ENCODE results near the gene CBY3.
"Not testable (repeated sequence)": the region's sequence is repeated elsewhere in the genome, so short reads cannot be mapped to it uniquely, and the experiment has no call there.

Gene CBY3

GRCh38 chr5:179680780-179681401, at the start of gene CBY3:
Gene CBY3 (minus strand): TSS chr5:179681034. CDS start chr5:179680918, 116 bp downstream.
- no peak for DNase-seq

DNA sequence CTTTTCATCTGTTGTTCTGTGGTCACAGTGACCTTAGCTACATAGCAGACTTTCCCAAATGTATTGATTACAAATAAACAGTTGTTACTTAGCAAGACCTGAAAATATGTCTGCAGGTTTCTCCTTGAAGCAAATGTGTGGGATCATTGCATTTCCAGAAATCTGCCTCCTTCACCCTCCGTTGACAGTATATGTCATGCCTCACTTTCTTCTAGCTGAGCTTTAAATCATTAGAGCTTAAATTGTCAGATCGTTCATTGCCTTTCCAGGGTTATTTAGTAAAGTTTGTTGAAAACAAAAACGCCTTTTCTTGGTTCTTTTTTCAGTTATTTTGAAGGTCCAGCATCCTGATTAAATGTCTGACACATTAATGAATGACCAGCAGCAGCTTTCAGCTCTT, 49.5 kb upstream of the CBY3 start:
- no peak for DNase-seq

GRCh38 chr5:179729727-179730126, 48.9 kb upstream of the CBY3 start:
- DNase-seq, result no peak

- no peak for DNase-seq
Observed at GRCh38 chr5:179729303-179729702, 48.5 kb upstream of the CBY3 start.

- no peak for DNase-seq
Observed at GRCh38 chr5:179727106-179727505, 46.3 kb upstream of the CBY3 start.

DNA sequence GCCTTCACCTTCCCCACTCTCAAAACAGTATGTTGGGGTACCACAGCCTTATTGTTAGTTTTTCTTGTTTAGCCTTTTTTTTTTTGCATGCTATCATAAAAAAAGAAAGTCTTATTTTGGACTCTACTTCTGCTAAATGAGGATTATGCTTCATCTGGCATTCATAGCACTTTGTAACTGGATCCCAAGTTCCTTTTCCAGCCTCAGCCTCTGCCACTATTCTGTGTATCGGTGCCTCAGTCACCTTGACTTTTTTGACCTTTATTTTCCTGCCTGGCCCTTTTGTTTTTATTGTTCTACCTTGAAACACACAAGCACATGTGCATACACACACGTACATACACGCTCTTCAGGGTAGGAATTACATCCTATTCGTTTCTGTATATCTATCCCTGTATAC, 43.3 kb upstream of the CBY3 start:
- no peak for DNase-seq

- no peak for DNase-seq
Observed at GRCh38 chr5:179720222-179720621, 39.4 kb upstream of the CBY3 start.

DNA sequence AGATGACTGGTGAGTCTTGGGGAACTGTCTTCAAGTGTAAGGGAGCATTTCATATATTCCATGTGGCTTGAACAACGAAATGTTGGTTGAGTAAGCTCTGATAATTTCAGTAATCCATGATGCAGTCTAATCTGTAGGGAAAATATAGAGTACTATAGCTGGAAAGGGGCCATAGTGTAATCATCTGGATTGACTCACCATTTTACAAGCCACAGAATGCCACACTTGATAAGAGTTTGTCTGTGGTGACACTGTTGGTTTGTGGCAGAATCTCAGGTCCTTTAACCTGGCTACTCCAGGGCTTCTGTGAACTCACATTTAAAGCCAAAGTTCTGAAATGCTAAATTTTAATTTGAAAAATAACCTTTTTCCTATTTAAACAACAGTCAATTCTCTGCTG, 35.5 kb upstream of the CBY3 start:
- no peak for DNase-seq

DNA sequence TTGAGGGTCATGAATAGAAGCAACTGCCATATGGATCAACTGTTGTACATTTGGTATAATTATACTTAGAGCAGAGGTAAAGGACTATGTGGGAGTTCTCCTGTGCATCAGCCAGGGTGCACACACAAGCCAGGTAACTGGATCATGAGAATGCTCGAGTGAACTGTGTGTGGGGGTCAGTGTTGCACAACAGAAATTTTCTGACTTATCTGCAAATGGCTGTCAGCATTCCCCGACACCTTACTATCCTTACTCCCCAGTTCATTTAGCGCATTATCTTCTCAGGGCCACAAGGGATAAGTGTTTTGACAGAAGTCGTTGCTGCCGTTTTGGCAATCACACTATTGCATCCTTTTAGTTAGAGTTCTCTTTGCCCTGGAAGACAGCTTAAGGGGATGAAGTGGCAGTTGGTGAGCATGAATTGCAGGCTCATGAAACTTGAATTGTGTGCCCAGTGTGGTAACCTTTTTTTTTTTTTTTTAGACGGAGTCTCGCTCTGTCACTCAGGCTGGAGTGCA, 19.6 kb upstream of the CBY3 start:
- no peak for DNase-seq

- peak; percentile 28 for DNase-seq
Observed at GRCh38 chr5:179699616-179700237, 18.9 kb upstream of the CBY3 start.

- no peak for DNase-seq
Observed at GRCh38 chr5:179698935-179699615, 18.2 kb upstream of the CBY3 start, which contains the start of gene CANX. Gene CANX (plus strand): TSS chr5:179698967. CDS start chr5:179705682, 6,715 bp downstream.

DNA sequence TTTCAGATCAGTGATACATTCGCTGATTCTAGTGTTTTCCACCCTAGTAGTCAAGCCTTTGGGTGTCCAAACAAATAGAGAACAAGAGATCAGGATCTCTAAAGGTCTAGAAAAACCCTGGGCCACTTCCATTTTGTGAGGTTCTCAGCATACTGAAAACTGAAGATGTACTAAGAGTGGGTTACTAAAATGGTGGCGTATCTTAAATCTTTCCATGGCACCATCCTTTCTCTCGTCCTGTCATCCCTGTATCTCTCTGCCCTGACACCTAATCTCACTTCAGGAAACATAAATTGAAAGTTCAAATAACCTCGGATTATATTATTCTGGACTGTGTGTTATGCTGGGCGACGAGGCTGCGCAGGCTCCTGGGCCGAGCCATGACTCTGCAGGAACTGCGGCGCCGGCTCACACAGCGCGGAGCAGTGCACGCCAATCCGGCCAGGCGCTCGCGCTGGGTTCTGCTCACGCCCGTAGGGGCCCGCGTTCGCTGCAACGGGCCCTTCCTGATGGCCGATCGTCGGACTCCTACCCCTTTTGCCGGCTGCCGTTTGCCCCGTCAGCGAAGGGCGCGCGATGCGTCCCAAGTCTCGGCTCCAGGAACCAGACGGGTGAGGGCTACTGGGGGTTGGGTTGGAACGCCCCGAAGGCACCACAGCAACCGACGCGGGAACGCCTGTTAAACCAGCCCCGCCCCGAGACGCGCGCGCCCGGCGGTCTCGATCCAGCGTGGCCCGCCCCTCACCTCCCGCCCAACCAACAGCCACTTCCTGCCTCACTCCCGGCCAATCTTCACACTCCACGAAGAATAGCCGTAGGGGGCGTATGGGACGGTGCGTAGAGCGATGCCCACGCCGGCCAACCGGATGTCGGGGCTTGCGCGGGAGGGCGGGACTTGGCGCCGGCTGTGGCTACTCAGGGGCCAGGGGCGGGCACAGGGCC, 17.4 kb upstream of the CBY3 start:
- DNase-seq, result peak; percentile 100

DNA sequence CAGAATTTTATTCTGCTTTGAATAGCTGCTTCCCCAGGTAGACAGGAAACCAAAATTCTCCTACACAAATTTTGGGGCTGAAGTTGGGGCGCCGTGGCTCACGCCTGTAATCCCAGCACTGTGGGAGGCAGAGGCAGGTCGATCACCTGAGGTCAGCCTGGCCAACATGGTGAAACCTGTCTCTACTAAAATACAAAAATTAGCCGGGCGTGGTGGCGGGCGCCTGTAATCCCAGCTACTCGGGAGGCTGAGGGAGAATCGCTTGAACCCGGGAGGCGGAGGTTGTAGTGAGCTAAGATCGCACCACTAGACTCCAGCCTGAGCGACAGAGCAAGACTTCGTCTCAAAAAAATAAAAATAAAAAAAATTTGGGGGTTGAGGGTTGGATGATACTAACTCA, 16.7 kb upstream of the CBY3 start:
- DNase-seq, result not testable (repeated sequence)

- no peak for DNase-seq
Observed at GRCh38 chr5:179697108-179697507, 16.3 kb upstream of the CBY3 start.

DNA sequence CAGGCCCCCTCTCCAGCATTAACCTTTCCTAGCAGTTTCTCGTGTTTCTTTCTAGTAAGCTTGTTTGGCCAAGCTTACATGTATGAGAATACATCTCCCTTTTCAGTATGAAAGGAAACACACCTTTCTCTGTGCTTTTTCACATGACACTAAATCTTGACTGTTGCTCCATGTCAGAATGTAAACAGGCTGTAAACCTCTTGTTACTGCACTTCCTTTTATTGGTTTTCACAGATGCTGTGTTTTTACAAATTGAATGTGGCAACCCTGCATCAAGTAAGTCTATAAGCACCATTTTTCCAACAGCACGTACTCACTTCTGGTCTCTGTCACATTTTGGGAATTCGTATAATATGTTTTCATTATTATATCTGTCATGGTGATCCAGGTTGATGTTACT, 15.8 kb upstream of the CBY3 start:
- DNase-seq, result no peak

- no peak for DNase-seq
Observed at GRCh38 chr5:179694561-179694960, 13.7 kb upstream of the CBY3 start.

- DNase-seq, result not testable (repeated sequence)
Observed at GRCh38 chr5:179689212-179689611, 8.4 kb upstream of the CBY3 start.

GRCh38 chr5:179680014-179680779, 637 bp downstream of the CBY3 start:
- DNase-seq, result no peak

GRCh38 chr5:179679014-179679674, 1.7 kb downstream of the CBY3 start:
- peak; percentile 83 for DNase-seq

GRCh38 chr5:179678223-179679013, 2.4 kb downstream of the CBY3 start:
- DNase-seq, result peak; percentile 95

- peak; percentile 56 for DNase-seq
Observed at GRCh38 chr5:179668391-179668790, 12.4 kb downstream of the CBY3 start.

Measured in CD4-positive, alpha-beta T cell treated with Interleukin-10 for 1 hour (primary cell).